ENCODE measurements around the gene MTMR3. TPM values are rescaled to one million over a fixed set of nuclear protein-coding genes. Genes with fewer than 3 reads are reported as not detected.

Gene MTMR3
- total and polyA plus RNA-seq, 2 of the 8 experiments (the other 6 are each of a cell fraction or from before 2014, with no cell fraction given), result 16.9 to 18.5 TPM

GRCh38 chr22:30005213-30005857 is 122.4 kb downstream of the MTMR3 start (continued):
- TF ChIP-seq, protein P1, sequence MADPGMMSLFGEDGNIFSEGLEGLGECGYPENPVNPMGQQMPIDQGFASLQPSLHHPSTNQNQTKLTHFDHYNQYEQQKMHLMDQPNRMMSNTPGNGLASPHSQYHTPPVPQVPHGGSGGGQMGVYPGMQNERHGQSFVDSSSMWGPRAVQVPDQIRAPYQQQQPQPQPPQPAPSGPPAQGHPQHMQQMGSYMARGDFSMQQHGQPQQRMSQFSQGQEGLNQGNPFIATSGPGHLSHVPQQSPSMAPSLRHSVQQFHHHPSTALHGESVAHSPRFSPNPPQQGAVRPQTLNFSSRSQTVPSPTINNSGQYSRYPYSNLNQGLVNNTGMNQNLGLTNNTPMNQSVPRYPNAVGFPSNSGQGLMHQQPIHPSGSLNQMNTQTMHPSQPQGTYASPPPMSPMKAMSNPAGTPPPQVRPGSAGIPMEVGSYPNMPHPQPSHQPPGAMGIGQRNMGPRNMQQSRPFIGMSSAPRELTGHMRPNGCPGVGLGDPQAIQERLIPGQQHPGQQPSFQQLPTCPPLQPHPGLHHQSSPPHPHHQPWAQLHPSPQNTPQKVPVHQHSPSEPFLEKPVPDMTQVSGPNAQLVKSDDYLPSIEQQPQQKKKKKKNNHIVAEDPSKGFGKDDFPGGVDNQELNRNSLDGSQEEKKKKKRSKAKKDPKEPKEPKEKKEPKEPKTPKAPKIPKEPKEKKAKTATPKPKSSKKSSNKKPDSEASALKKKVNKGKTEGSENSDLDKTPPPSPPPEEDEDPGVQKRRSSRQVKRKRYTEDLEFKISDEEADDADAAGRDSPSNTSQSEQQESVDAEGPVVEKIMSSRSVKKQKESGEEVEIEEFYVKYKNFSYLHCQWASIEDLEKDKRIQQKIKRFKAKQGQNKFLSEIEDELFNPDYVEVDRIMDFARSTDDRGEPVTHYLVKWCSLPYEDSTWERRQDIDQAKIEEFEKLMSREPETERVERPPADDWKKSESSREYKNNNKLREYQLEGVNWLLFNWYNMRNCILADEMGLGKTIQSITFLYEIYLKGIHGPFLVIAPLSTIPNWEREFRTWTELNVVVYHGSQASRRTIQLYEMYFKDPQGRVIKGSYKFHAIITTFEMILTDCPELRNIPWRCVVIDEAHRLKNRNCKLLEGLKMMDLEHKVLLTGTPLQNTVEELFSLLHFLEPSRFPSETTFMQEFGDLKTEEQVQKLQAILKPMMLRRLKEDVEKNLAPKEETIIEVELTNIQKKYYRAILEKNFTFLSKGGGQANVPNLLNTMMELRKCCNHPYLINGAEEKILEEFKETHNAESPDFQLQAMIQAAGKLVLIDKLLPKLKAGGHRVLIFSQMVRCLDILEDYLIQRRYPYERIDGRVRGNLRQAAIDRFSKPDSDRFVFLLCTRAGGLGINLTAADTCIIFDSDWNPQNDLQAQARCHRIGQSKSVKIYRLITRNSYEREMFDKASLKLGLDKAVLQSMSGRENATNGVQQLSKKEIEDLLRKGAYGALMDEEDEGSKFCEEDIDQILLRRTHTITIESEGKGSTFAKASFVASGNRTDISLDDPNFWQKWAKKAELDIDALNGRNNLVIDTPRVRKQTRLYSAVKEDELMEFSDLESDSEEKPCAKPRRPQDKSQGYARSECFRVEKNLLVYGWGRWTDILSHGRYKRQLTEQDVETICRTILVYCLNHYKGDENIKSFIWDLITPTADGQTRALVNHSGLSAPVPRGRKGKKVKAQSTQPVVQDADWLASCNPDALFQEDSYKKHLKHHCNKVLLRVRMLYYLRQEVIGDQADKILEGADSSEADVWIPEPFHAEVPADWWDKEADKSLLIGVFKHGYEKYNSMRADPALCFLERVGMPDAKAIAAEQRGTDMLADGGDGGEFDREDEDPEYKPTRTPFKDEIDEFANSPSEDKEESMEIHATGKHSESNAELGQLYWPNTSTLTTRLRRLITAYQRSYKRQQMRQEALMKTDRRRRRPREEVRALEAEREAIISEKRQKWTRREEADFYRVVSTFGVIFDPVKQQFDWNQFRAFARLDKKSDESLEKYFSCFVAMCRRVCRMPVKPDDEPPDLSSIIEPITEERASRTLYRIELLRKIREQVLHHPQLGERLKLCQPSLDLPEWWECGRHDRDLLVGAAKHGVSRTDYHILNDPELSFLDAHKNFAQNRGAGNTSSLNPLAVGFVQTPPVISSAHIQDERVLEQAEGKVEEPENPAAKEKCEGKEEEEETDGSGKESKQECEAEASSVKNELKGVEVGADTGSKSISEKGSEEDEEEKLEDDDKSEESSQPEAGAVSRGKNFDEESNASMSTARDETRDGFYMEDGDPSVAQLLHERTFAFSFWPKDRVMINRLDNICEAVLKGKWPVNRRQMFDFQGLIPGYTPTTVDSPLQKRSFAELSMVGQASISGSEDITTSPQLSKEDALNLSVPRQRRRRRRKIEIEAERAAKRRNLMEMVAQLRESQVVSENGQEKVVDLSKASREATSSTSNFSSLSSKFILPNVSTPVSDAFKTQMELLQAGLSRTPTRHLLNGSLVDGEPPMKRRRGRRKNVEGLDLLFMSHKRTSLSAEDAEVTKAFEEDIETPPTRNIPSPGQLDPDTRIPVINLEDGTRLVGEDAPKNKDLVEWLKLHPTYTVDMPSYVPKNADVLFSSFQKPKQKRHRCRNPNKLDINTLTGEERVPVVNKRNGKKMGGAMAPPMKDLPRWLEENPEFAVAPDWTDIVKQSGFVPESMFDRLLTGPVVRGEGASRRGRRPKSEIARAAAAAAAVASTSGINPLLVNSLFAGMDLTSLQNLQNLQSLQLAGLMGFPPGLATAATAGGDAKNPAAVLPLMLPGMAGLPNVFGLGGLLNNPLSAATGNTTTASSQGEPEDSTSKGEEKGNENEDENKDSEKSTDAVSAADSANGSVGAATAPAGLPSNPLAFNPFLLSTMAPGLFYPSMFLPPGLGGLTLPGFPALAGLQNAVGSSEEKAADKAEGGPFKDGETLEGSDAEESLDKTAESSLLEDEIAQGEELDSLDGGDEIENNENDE (IDR thresholded peaks at IDR 0.05; ENCODE audit: insufficient replicate concordance, low read length), result no peak
